Hepatocyte (in vitro differentiated cells): Measurements from ENCODE around the gene TIAL1. TPM values are rescaled to one million over a fixed set of nuclear protein-coding genes. Genes with fewer than 3 reads are reported as not detected.

Source experiments
- DNase-seq: peaks from one replicate; pipeline ENCODE4 v3.0.0-alpha.2; 2016; ENCODE audit warnings: low spot score
- H2AFZ ChIP-seq: fragments of 200-600 bp; sonication (generic); 2 replicates; pipeline ENCODE4 v1.6.0; 2016; ENCODE audit warnings: antibody characterized with exemption, mild to moderate bottlenecking
- H3K27ac ChIP-seq: fragments of 200-600 bp; sonication (generic); 2 replicates; pipeline ENCODE4 v1.5.1; 2016; ENCODE audit warnings: mild to moderate bottlenecking
- H3K27me3 ChIP-seq: fragments of 200-600 bp; sonication (generic); 2 replicates; pipeline ENCODE4 v1.6.1; 2016
- H3K36me3 ChIP-seq: fragments of 200-600 bp; sonication (generic); replicated peaks from 2 replicates; pipeline ENCODE4 v1.5.1; 2016; ENCODE audit warnings: low read depth; ENCODE audit not compliant: insufficient read depth
- H3K4me1 ChIP-seq: fragments of 200-600 bp; sonication (generic); 2 replicates; pipeline ENCODE4 v1.5.1; 2016; ENCODE audit warnings: mild to moderate bottlenecking, moderate library complexity; ENCODE audit not compliant: insufficient read depth
- H3K4me2 ChIP-seq: fragments of 200-600 bp; sonication (generic); 2 replicates; pipeline ENCODE4 v1.6.0; 2016
- H3K4me3 ChIP-seq: fragments of 200-600 bp; sonication (generic); 2 replicates; pipeline ENCODE4 v1.5.1; 2016; ENCODE audit warnings: mild to moderate bottlenecking
- H3K79me2 ChIP-seq: fragments of 200-600 bp; sonication (generic); 2 replicates; pipeline ENCODE4 v1.6.0; 2017; ENCODE audit warnings: mild to moderate bottlenecking
- H3K9me2 ChIP-seq: fragments of 200-600 bp; sonication (generic); replicated peaks from 2 replicates; pipeline ENCODE4 v1.6.0; 2017; ENCODE audit warnings: mild to moderate bottlenecking; ENCODE audit not compliant: insufficient read depth
- H3K9me3 ChIP-seq: fragments of 200-600 bp; sonication (generic); 2 replicates; pipeline ENCODE4 v1.5.1; 2016; ENCODE audit warnings: low read depth, mild to moderate bottlenecking
- H4K20me1 ChIP-seq: fragments of 200-600 bp; sonication (generic); 2 replicates; pipeline ENCODE4 v1.6.0; 2016; ENCODE audit warnings: mild to moderate bottlenecking; ENCODE audit not compliant: insufficient read depth, poor library complexity, severe bottlenecking
- CTCF ChIP-seq: fragments of 200-600 bp; sonication (generic); IDR thresholded peaks from 2 replicates; pipeline ENCODE4 v1.5.1; 2016; ENCODE audit warnings: antibody characterized with exemption, mild to moderate bottlenecking; ENCODE audit not compliant: poor library complexity
- EZH2 ChIP-seq: fragments of 200-600 bp; sonication (generic); IDR thresholded peaks from 2 replicates; pipeline ENCODE4 v1.6.1; 2016; ENCODE audit warnings: antibody characterized with exemption, mild to moderate bottlenecking, borderline replicate concordance
- EZH2phosphoT487 ChIP-seq: fragments of 200-600 bp; sonication (generic); IDR thresholded peaks from one replicate; pipeline ENCODE4 v1.6.1; 2018; ENCODE audit warnings: antibody characterized with exemption, mild to moderate bottlenecking, low read depth, moderate library complexity; ENCODE audit not compliant: unreplicated experiment, severe bottlenecking
- WGBS: methylation state at CpG from one replicate; pipeline ENCODE4 v1.1.6; 2016; ENCODE audit warnings: low lambda C conversion rate; ENCODE audit errors: missing lambda C conversion rate; 5-methylcytosine and 5-hydroxymethylcytosine counted together
- polyA plus RNA-seq: library from polyadenylated mRNA; unstranded; fragments of >200 nt; fragmentation: Nextera tagmentation; extraction: Ambion mirVana; gene quantifications from 2 replicates; pipeline ENCODE4 v1.2.1, GENCODE V29; 2016
- total RNA-seq: library from RNA; depleted of rRNA; stranded (reverse); fragments of >200 nt; gene quantifications from 2 replicates; pipeline ENCODE4 v1.2.3, GENCODE V29; 2014

The TIAL1 gene
- total and polyA plus RNA-seq, 2 experiments from 2014 or later = 36.4 to 74.4 TPM

GRCh38 chr10:119545310-119545709 lies 51.5 kb downstream of the TIAL1 start:
- Histone ChIP-seq H3K9me3 (no peaks in the 10 kb centered on the region), H3K4me2 (no peak overlapping the region), H3K9me2 (no peaks in the 10 kb centered on the region), H3K79me2 (no peaks in the 10 kb centered on the region), H3K27ac (no peak overlapping the region), H3K36me3 (no peaks in the 10 kb centered on the region), H2AFZ (no peak overlapping the region), H3K27me3 (peaks cover 47% of the 10 kb centered on the region), H3K4me1 (peaks cover 18% of the 10 kb centered on the region), H4K20me1 (no peaks in the 10 kb centered on the region), H3K4me3 (no peak overlapping the region)
- no peak for DNase-seq
- WGBS = 58% methylated on average over 4 of the region's 4 CpGs
- TF ChIP-seq EZH2phosphoT487 (no peak), CTCF (no peak), EZH2 (no peak)

- Histone ChIP-seq H3K79me2 (no peaks in the 10 kb centered on the region), H3K4me3 (no peak overlapping the region), H3K9me2 (no peaks in the 10 kb centered on the region), H2AFZ (peak overlapping the region; percentile 85), H3K4me1 (peaks cover 18% of the 10 kb centered on the region), H3K4me2 (peak overlapping the region; percentile 100), H3K27me3 (peaks cover 54% of the 10 kb centered on the region), H3K36me3 (no peaks in the 10 kb centered on the region), H4K20me1 (no peaks in the 10 kb centered on the region), H3K27ac (no peak overlapping the region), H3K9me3 (no peaks in the 10 kb centered on the region)
- TF ChIP-seq EZH2phosphoT487 (no peak), EZH2 (no peak), CTCF (no peak)
- WGBS = 33% methylated on average over 19 of the region's 19 CpGs
- DNase-seq = no peak
Measured at GRCh38 chr10:119543814-119544642, 52.7 kb downstream of the TIAL1 start.

GRCh38 chr10:119542988-119543813 lies 53.6 kb downstream of the TIAL1 start:
- no peaks in the 10 kb centered on the region for H3K36me3 ChIP-seq
- 1% methylated on average over 45 of the region's 78 CpGs for WGBS
- peak overlapping the region; percentile 100 for H3K4me2 ChIP-seq
- no peaks in the 10 kb centered on the region for H3K79me2 ChIP-seq
- peak overlapping the region; percentile 85 for H2AFZ ChIP-seq
- DNase-seq = peak; percentile 50
- peaks cover 52% of the 10 kb centered on the region for H3K27me3 ChIP-seq
- TF ChIP-seq CTCF = peak; percentile 46
- no peak for TF ChIP-seq EZH2phosphoT487
- TF ChIP-seq EZH2 = peak; percentile 67
- H3K4me1 ChIP-seq = peaks cover 18% of the 10 kb centered on the region
- H4K20me1 ChIP-seq = no peaks in the 10 kb centered on the region
- H3K4me3 ChIP-seq = peak overlapping the region; percentile 67
- no peak overlapping the region for H3K27ac ChIP-seq
- H3K9me2 ChIP-seq = no peaks in the 10 kb centered on the region
- no peaks in the 10 kb centered on the region for H3K9me3 ChIP-seq
